ENCODE results near the gene TEAD1. TPM values are rescaled to one million over a fixed set of nuclear protein-coding genes. Genes with fewer than 3 reads are reported as not detected.

The TEAD1 gene
- total and polyA plus RNA-seq, 10 of the 15 experiments (the other 5 are each of a cell fraction or from before 2014, with no cell fraction given), result 0.01 to 0.59 (median 0.04) TPM; not detected in 6

DNA sequence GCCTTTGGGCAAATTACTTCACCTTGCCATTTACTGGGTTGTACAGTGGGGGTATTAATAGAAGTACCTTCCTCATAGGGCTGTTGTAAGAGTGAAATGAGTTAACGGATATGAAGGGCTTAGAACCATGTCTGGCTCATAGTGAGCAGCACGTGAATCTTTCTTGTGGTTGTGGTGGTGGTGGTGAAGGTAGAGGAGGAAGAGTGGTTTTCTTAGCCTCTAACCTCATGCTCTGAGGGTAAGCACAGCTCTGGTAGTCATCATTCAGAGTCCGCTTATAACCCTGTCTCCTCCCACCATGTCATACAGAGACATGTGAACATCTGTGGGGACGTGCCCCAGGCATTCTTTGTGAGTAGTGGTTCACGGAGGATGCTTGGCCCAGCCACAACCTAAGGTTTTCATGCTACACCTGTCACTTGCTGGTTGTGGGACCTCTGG, 43.6 kb downstream of the TEAD1 start (continued):
- TF ChIP-seq, protein P1, sequence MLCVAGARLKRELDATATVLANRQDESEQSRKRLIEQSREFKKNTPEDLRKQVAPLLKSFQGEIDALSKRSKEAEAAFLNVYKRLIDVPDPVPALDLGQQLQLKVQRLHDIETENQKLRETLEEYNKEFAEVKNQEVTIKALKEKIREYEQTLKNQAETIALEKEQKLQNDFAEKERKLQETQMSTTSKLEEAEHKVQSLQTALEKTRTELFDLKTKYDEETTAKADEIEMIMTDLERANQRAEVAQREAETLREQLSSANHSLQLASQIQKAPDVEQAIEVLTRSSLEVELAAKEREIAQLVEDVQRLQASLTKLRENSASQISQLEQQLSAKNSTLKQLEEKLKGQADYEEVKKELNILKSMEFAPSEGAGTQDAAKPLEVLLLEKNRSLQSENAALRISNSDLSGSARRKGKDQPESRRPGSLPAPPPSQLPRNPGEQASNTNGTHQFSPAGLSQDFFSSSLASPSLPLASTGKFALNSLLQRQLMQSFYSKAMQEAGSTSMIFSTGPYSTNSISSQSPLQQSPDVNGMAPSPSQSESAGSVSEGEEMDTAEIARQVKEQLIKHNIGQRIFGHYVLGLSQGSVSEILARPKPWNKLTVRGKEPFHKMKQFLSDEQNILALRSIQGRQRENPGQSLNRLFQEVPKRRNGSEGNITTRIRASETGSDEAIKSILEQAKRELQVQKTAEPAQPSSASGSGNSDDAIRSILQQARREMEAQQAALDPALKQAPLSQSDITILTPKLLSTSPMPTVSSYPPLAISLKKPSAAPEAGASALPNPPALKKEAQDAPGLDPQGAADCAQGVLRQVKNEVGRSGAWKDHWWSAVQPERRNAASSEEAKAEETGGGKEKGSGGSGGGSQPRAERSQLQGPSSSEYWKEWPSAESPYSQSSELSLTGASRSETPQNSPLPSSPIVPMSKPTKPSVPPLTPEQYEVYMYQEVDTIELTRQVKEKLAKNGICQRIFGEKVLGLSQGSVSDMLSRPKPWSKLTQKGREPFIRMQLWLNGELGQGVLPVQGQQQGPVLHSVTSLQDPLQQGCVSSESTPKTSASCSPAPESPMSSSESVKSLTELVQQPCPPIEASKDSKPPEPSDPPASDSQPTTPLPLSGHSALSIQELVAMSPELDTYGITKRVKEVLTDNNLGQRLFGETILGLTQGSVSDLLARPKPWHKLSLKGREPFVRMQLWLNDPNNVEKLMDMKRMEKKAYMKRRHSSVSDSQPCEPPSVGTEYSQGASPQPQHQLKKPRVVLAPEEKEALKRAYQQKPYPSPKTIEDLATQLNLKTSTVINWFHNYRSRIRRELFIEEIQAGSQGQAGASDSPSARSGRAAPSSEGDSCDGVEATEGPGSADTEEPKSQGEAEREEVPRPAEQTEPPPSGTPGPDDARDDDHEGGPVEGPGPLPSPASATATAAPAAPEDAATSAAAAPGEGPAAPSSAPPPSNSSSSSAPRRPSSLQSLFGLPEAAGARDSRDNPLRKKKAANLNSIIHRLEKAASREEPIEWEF (IDR thresholded peaks at IDR 0.05; ENCODE audit: insufficient replicate concordance, low read depth, low read length), result no peak
- no peak for TF ChIP-seq CREM (IDR thresholded peaks at IDR 0.05; ENCODE audit: low read depth)
- TF ChIP-seq, protein P2, sequence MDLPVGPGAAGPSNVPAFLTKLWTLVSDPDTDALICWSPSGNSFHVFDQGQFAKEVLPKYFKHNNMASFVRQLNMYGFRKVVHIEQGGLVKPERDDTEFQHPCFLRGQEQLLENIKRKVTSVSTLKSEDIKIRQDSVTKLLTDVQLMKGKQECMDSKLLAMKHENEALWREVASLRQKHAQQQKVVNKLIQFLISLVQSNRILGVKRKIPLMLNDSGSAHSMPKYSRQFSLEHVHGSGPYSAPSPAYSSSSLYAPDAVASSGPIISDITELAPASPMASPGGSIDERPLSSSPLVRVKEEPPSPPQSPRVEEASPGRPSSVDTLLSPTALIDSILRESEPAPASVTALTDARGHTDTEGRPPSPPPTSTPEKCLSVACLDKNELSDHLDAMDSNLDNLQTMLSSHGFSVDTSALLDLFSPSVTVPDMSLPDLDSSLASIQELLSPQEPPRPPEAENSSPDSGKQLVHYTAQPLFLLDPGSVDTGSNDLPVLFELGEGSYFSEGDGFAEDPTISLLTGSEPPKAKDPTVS (IDR thresholded peaks at IDR 0.05; ENCODE audit: low read depth, low read length), result no peak
- TF ChIP-seq IKZF1 (conservative IDR thresholded peaks at IDR 0.05), result no peak
- no peak for TF ChIP-seq NRF1 (conservative IDR thresholded peaks at IDR 0.05; ENCODE audit: low read depth, low read length)
- no peak for TF ChIP-seq NFXL1 (IDR thresholded peaks at IDR 0.05; ENCODE audit: borderline replicate concordance)
- TF ChIP-seq ZSCAN29 (IDR thresholded peaks at IDR 0.05), result no peak
- TF ChIP-seq, protein P3, sequence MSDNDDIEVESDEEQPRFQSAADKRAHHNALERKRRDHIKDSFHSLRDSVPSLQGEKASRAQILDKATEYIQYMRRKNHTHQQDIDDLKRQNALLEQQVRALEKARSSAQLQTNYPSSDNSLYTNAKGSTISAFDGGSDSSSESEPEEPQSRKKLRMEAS (IDR thresholded peaks at IDR 0.05; ENCODE audit: low read depth, low read length), result no peak
- no peak for TF ChIP-seq CEBPB (IDR thresholded peaks at IDR 0.05; ENCODE audit: borderline replicate concordance in 1 of 2, low read depth in 2 of 2, low read length in 2 of 2)
- TF ChIP-seq CHD2 (IDR thresholded peaks at IDR 0.05; ENCODE audit: borderline replicate concordance, low read depth, low read length), result no peak
- no peak for TF ChIP-seq SMAD1 (IDR thresholded peaks at IDR 0.05; ENCODE audit: low read depth, partially characterized antibody)
- peak in 1 of 2 experiments; percentile 20; a peak in 1 of 4 replicates for TF ChIP-seq EP300 (IDR thresholded peaks at IDR 0.05; ENCODE audit: borderline replicate concordance in 1 of 2, control insufficient read depth in 1 of 2, low read depth in 2 of 2, low read length in 2 of 2)
- no peak for TF ChIP-seq KLF5 (IDR thresholded peaks at IDR 0.05; ENCODE audit: partially characterized antibody)
- 0 out of 2 replicates have a peak, but pooled peaks have one; percentile 32 for TF ChIP-seq TBL1XR1 (IDR thresholded peaks at IDR 0.05; ENCODE audit: low read depth, low read length)
- no peak for TF ChIP-seq RAD51 (IDR thresholded peaks at IDR 0.05)
- no peak for TF ChIP-seq SUZ12 (IDR thresholded peaks at IDR 0.05; ENCODE audit: unreplicated experiment)
- TF ChIP-seq FOXK2 (IDR thresholded peaks at IDR 0.05), result no peak
- TF ChIP-seq SRF (IDR thresholded peaks at IDR 0.05; ENCODE audit: low read depth in 2 of 2, low read length in 2 of 2), result peak in 1 of 2 experiments; percentile 68; a peak in 1 of 4 replicates
- no peak for TF ChIP-seq ZBED1 (IDR thresholded peaks at IDR 0.05; ENCODE audit: borderline replicate concordance)
- TF ChIP-seq STAT3 (IDR thresholded peaks at IDR 0.05; ENCODE audit: low read depth, low read length), result no peak
- TF ChIP-seq TCF3 (IDR thresholded peaks at IDR 0.05; ENCODE audit: borderline replicate concordance, insufficient read depth, low read depth, low read length), result no peak
- no peak for TF ChIP-seq SUPT20H (IDR thresholded peaks at IDR 0.05; ENCODE audit: borderline replicate concordance, control insufficient read depth, low read depth, low read length)
- TF ChIP-seq IKZF2 (IDR thresholded peaks at IDR 0.05), result 0 out of 4 replicates have a peak, but pooled peaks of 1 of the 2 experiments have one; percentile 18
- no peak for TF ChIP-seq CBX5 (IDR thresholded peaks at IDR 0.05; ENCODE audit: low read depth)
